Uterus (tissue), 2 donors: ENCODE results near the gene PRR3.

ENCODE experiments used
- POLR2A ChIP-seq, 2 donors: fragments of 450-650 bp; IDR thresholded peaks; one replicate each; pipeline ENCODE4 v1.6.1; 2016; ENCODE audit warnings: antibody characterized with exemption in 2 of 2, mild to moderate bottlenecking in 1 of 2, moderate library complexity in 1 of 2
- TF ChIP-seq, protein P1 (sequence below), 4 experiments: fragments of 200-600 bp in 2 of 4; fragments of 450-650 bp in 2 of 4; sonication (generic) in 2 of 4; IDR thresholded peaks; one replicate each; pipeline ENCODE4 v1.5.1; 2016 to 2019; ENCODE audit warnings: antibody characterized with exemption in 4 of 4, mild to moderate bottlenecking in 2 of 4, moderate library complexity in 1 of 4

DNA sequence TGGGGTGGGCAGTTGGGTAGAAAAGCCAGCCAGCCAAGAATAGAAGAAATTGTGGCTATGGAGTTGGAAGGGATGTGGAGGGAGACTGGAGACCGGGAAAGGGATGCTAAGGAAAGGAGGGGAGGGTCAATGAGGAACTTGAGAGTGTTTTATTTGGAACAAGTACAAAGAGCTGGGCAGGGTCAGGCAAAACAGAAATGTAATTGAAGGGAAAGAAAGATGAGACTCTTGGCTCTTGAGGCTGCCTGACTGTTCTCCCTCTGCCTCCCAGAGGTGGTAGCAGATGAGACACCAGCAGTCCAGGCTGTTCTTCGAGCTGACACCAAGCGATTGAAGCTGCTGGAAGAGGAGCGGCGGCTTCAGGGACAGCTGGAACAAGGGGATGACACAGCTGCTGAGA lies 26.8 kb downstream of the PRR3 start:
- TF ChIP-seq, protein P1, sequence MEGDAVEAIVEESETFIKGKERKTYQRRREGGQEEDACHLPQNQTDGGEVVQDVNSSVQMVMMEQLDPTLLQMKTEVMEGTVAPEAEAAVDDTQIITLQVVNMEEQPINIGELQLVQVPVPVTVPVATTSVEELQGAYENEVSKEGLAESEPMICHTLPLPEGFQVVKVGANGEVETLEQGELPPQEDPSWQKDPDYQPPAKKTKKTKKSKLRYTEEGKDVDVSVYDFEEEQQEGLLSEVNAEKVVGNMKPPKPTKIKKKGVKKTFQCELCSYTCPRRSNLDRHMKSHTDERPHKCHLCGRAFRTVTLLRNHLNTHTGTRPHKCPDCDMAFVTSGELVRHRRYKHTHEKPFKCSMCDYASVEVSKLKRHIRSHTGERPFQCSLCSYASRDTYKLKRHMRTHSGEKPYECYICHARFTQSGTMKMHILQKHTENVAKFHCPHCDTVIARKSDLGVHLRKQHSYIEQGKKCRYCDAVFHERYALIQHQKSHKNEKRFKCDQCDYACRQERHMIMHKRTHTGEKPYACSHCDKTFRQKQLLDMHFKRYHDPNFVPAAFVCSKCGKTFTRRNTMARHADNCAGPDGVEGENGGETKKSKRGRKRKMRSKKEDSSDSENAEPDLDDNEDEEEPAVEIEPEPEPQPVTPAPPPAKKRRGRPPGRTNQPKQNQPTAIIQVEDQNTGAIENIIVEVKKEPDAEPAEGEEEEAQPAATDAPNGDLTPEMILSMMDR (IDR thresholded peaks at IDR 0.05): no peak
- no peak for TF ChIP-seq POLR2A (IDR thresholded peaks at IDR 0.05)
